ENCODE results near the gene CDHR2. TPM values are rescaled to one million over a fixed set of nuclear protein-coding genes. Genes with fewer than 3 reads are reported as not detected.

CDHR2 gene
- total RNA-seq, 4 donors from 2014 or later, result 0.07 to 0.27 (median 0.20) TPM; not detected in 1

DNA sequence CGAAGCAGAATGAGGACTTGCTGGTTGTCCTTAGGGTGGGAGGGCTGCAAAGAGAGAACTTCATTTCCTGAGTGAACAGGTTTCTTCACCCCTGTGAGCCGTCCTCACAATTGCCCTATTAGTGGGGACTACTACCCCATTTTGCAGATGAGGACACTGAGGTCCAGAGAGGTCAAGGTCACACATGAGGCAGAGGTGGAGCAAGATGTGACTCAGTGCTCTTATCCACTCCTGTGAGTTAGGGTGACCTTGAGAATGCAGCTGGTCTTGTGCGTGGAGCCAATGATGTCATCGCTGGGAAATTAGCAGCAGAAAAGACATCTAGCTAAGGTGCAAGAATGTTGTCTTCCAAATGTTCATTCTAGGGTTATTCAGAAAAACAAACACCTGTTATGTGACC lies 33.9 kb downstream of the CDHR2 start:
- Histone ChIP-seq H3K27ac (no peak overlapping the region), H3K36me3 (no peaks in the 10 kb centered on the region), H3K9me3 (peaks cover 0 to 16% (median 2%) of the 10 kb centered on the region in 3 donors), H3K4me3 (no peak overlapping the region), H3K4me1 (no peaks in the 10 kb centered on the region), H3K27me3 (no peaks in the 10 kb centered on the region)
- intact Hi-C loops (cut with DNase I; ENCODE audit: low total_unique reads) (no loop called here), in situ Hi-C loops (cut with MboI; ENCODE audit: low sequenced_read_pairs in 4 of 4) (no loop called here)
- no peak for ATAC-seq
- TF ChIP-seq, protein P1, sequence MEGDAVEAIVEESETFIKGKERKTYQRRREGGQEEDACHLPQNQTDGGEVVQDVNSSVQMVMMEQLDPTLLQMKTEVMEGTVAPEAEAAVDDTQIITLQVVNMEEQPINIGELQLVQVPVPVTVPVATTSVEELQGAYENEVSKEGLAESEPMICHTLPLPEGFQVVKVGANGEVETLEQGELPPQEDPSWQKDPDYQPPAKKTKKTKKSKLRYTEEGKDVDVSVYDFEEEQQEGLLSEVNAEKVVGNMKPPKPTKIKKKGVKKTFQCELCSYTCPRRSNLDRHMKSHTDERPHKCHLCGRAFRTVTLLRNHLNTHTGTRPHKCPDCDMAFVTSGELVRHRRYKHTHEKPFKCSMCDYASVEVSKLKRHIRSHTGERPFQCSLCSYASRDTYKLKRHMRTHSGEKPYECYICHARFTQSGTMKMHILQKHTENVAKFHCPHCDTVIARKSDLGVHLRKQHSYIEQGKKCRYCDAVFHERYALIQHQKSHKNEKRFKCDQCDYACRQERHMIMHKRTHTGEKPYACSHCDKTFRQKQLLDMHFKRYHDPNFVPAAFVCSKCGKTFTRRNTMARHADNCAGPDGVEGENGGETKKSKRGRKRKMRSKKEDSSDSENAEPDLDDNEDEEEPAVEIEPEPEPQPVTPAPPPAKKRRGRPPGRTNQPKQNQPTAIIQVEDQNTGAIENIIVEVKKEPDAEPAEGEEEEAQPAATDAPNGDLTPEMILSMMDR (IDR thresholded peaks at IDR 0.05 in 4 of 5, conservative IDR thresholded peaks at IDR 0.05 in 1 of 5), result no peak
- no peak for TF ChIP-seq POLR2A (IDR thresholded peaks at IDR 0.05)
- no peak for DNase-seq

DNA sequence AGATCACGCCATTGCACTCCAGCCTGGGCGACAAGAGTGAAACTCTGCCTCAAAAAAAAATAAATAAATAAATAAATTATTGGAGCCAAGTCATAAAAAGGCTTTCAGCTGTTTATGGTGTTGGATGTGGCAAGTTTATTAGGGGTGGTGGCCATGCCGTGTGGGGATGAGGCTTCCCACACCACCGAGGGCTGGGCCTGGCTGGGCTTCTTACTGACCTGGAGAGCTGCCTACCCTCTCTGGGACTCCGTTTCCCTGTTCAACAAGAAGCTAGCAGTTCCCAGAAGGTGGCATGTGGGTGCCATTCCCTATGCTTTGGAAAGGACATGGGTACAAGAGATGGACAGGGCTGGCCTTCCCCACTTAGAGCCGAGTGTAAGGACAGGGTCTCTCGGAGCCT lies 38.3 kb downstream of the CDHR2 start:
- in situ Hi-C loops (cut with MboI; ENCODE audit: low sequenced_read_pairs in 4 of 4) (no loop called here), intact Hi-C loops (cut with DNase I; ENCODE audit: low total_unique reads) (no loop called here)
- H3K4me3 ChIP-seq, result no peak overlapping the region
- DNase-seq, result no peak
- no peaks in the 10 kb centered on the region for H3K4me1 ChIP-seq
- H3K9me3 ChIP-seq, result peaks cover 0 to 16% (median 2%) of the 10 kb centered on the region in 3 donors
- no peak for TF ChIP-seq POLR2A (IDR thresholded peaks at IDR 0.05)
- TF ChIP-seq, protein P1 (IDR thresholded peaks at IDR 0.05 in 4 of 5, conservative IDR thresholded peaks at IDR 0.05 in 1 of 5), result no peak
- no peak for ATAC-seq
- no peak overlapping the region for H3K27ac ChIP-seq
- no peaks in the 10 kb centered on the region for H3K36me3 ChIP-seq
- no peaks in the 10 kb centered on the region for H3K27me3 ChIP-seq

DNA sequence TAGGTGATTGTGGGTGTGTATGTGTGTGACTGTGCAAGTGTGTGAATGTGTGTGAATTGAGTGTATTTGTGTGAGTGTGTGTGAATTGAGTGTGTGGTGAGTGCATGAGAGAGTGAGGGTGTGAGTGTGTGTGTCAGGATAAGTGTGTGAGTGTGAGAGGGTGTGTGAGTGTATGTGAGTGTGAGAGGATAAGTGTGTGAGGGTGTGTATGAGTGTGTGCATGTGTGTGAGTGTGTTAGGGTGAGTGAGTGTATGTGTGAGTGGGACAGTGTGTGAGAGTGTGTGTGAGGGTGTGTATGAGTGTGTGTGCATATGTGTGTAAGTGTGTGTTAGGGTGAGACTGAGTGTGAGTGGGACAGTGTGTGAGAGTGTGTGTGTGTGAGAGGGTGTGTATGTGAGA lies 39.2 kb downstream of the CDHR2 start:
- Histone ChIP-seq H3K36me3 (no peaks in the 10 kb centered on the region), H3K27ac (no peak overlapping the region), H3K9me3 (peaks cover 0 to 16% (median 2%) of the 10 kb centered on the region in 3 donors), H3K27me3 (no peaks in the 10 kb centered on the region), H3K4me3 (no peak overlapping the region), H3K4me1 (no peaks in the 10 kb centered on the region)
- intact Hi-C loops (cut with DNase I; ENCODE audit: low total_unique reads), result no loop called here
- in situ Hi-C loops (cut with MboI; ENCODE audit: low sequenced_read_pairs in 4 of 4), result no loop called here
- ATAC-seq, result no peak
- DNase-seq, result no peak
- TF ChIP-seq, protein P1 (IDR thresholded peaks at IDR 0.05 in 4 of 5, conservative IDR thresholded peaks at IDR 0.05 in 1 of 5), result no peak
- TF ChIP-seq POLR2A (IDR thresholded peaks at IDR 0.05), result no peak

DNA sequence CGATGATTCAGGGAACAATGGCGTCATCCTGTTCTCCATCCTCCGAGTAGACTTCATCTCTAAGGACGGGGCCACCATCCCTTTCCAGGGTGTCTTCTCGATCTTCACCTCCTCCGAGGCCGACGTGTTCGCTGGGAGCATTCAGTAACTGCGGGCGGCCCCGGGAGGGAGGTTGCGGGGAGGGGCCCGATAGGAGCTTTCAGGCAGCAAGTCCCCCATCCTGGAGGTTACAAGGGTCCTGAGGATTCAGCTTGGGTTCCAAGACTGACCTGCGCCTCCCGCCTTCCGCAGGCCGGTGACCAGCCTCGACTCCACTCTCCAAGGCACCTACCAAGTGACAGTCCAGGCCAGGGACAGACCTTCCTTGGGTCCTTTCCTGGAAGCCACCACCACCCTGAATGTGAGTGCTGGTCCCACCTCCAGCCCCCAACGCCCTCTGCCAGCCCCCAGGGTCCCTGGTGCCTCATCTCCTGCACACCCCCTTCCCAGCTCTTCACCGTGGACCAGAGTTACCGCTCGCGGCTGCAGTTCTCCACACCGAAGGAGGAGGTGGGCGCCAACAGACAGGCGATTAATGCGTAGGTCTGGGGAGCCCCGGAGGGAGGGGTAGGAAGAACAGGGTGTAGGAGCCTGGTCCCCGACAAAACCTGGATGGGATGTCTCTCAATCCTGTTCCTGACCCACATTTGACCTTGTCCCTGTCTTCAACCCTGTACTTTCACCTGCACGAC lies 40.1 kb downstream of the CDHR2 start:
- H3K27me3 ChIP-seq, result no peaks in the 10 kb centered on the region
- no peaks in the 10 kb centered on the region for H3K4me1 ChIP-seq
- DNase-seq (no peak), ATAC-seq (no peak)
- no peak overlapping the region for H3K27ac ChIP-seq
- intact Hi-C loops (cut with DNase I; ENCODE audit: low total_unique reads) (no loop called here), in situ Hi-C loops (cut with MboI; ENCODE audit: low sequenced_read_pairs in 4 of 4) (no loop called here)
- H3K4me3 ChIP-seq, result no peak overlapping the region
- peaks cover 0 to 16% (median 2%) of the 10 kb centered on the region in 3 donors for H3K9me3 ChIP-seq
- TF ChIP-seq POLR2A (IDR thresholded peaks at IDR 0.05), result no peak
- TF ChIP-seq, protein P1 (IDR thresholded peaks at IDR 0.05 in 4 of 5, conservative IDR thresholded peaks at IDR 0.05 in 1 of 5), result no peak
- H3K36me3 ChIP-seq, result no peaks in the 10 kb centered on the region

Measured in gastrocnemius medialis (tissue), 4 donors.